NCI-H1436 (cell line): ENCODE results near the gene KCNQ1.

Experiments
- DNase-seq: peaks from one replicate; lab custom pipeline; 2025; lab: John Stamatoyannopoulos, UW

The KCNQ1 gene

DNA sequence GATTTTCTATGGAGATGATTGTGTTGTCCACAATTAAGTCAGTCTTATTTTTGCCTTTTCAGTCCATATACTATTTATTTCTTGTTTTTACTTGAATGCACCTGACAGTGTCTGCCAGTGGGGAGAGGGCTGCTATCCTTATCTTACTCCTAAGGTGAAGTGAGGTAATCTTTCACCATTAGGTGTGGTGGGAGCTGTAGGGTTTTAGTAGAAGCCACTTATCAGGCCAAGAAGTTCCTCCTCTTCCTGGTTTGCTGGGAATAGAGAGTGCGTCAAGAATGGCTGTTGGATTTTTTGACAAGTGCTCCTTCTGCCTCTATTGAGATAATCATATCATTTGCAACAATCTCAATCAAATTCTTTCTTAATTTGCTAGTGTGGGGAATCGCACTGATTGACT, 108.4 kb downstream of the KCNQ1 start:
- no peak for DNase-seq

GRCh38 chr11:2553886-2554285, 109.1 kb downstream of the KCNQ1 start:
- no peak for DNase-seq

- DNase-seq = no peak
Observed at GRCh38 chr11:2554338-2555207, 109.8 kb downstream of the KCNQ1 start.

- no peak for DNase-seq
Observed at GRCh38 chr11:2555336-2555735, 110.5 kb downstream of the KCNQ1 start.

DNA sequence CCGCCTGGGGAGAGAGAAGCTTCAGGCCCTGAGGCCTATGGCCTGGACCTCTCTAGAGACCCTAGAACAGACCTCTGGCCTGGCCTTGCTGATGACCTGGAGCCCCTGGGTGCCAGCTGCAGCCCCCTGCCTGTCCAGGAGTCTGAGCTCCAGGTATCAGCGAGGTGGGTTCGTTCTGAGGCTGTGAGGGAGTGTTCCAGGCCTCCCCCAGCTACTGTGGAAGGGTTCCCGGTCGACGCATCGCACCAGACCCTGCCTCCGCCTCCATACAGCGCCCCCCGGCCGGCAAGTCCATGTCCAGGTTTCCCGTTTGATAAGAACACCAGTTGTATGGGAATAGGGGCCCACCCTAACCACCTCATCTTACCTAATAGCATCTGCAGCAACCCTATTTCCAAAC, 111.1 kb downstream of the KCNQ1 start:
- DNase-seq = no peak

GRCh38 chr11:2557381-2557780, 112.6 kb downstream of the KCNQ1 start:
- DNase-seq = no peak

DNA sequence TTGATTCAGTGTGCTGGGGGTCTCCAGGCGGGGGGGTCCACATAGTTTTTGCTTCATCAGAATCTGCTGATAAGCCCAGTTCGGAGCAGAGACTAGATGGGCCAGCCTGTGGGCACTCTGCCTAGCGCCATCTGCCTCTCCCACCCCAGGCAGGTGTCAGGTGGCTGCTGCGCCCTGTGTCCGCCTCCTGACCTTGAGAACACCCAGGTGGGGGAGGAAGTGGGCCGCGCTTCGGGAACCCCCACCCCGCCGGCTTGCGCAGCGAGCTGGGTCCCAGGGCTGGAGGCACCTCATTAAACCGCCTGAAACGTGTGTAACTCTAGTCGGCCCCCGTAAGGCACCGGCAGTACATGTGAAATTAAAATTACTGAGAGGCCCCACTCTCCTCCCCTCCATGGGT, 113.6 kb downstream of the KCNQ1 start:
- no peak for DNase-seq

DNA sequence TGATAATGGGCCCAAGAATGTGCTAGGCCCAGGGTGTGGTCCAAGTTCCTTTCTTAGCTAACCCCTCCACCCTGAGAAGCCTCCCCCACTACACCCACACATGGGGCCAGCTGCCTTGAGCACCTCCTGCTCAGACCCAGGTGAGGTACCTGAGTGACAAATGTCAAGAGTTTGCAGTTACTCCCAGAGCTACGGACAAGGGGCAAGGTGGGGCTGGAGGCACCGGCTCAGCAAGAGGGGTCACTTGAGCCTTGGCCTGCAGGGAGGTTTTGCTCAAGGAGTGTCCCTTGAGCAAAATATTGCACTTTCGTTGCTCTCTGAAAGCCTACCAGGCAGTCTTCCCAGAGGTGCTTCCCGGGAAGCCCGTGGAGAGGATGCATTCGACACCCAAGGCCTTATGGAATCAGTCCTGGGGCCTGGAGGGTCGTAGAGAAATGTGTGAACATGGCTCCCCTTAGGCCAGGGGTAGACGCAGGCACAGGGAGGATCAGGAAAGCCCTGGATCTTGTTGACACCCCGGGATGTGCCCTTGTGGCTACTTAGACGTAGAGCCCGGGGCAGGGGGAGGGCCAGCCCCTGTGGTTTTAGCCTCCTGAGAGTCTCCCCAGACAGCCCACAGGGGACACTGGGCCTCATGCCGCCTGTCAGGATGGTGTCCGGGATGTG, 114.2 kb downstream of the KCNQ1 start:
- no peak for DNase-seq

- DNase-seq = no peak
Observed at GRCh38 chr11:2559527-2560311, 114.9 kb downstream of the KCNQ1 start.

GRCh38 chr11:2561696-2562581, 117.1 kb downstream of the KCNQ1 start:
- no peak for DNase-seq

GRCh38 chr11:2562890-2563212, 118.0 kb downstream of the KCNQ1 start:
- DNase-seq = no peak

DNA sequence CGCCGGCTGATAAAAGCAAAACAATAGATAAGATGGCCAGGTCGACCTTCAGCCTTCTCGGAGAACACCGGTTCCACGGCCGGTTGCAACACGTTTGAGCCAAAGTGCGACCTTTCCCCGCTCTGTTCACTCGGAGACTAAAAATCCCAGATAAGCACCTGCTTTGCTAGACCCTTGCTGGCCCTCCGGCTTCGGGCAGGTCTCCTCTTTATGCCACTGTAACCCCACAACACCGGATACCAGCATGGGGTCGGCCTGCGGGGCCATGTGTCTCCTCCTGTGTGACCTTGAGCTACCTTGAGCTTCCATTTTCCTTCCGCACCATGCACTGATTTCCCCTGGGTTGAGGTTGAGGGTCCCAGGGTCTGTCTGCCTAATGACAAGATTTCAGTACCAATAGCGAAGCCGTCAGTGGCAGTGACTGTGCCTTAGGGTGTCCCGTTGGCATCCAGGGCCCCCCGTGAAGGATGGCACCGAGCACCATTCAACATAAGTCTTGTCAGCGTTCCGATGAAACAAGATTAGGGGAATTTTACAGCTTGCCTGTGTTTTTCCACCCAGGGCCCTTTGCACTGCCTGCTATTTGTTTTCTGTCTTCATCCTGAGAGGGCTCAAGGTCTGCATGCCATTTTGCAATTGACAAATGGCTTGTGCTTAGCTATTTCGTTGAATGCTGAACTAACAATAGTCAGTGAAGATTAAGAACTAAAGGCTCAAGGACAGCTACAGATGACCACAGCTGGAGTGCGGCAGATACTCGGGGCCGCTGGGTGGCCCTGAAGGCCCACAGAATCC, 118.6 kb downstream of the KCNQ1 start:
- DNase-seq = no peak

- no peak for DNase-seq
Observed at GRCh38 chr11:2564008-2564530, 119.3 kb downstream of the KCNQ1 start.

DNA sequence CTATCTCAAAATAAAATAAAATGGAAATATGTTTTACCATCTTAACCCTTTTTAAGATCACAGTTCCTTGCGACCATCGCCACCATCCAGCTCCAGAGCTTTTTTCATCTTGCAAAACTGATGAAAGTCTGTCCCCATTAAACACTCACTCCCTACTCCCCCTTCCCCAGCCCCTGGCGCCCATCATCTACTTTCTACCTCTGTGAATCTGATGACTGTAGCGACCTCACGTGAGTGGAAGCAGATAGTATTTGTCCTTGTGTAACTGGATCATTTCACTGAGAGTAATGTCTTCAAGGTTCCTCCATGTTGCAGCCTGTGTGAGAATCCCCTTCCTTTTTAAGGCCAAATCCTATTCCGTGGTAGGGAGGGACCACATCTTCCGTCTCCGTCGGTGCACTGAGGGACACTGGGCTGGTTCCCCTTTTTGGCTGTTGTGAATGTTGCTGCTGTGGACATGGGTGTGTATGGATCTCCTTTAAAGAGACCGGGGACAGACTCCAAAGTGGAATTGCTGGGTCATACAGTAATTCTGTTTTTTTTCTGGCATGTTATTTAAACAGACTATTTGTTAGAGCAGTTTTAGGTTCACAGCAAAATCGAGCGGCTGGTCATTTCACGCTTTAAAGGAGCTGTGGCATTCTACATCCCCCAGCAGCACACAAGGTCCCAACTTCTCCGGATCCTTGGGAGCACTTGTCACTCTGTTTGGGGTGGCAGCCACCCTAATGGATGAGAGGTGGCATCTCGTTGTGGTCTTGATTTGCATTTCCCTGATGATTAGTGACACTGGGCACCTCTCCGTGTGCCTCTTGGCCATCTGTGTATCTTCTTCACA, 120.0 kb downstream of the KCNQ1 start:
- DNase-seq = no peak

- no peak for DNase-seq
Observed at GRCh38 chr11:2565447-2566222, 120.8 kb downstream of the KCNQ1 start.

- no peak for DNase-seq
Observed at GRCh38 chr11:2566223-2567025, 121.6 kb downstream of the KCNQ1 start.

GRCh38 chr11:2567026-2567671, 122.3 kb downstream of the KCNQ1 start:
- DNase-seq = no peak

DNA sequence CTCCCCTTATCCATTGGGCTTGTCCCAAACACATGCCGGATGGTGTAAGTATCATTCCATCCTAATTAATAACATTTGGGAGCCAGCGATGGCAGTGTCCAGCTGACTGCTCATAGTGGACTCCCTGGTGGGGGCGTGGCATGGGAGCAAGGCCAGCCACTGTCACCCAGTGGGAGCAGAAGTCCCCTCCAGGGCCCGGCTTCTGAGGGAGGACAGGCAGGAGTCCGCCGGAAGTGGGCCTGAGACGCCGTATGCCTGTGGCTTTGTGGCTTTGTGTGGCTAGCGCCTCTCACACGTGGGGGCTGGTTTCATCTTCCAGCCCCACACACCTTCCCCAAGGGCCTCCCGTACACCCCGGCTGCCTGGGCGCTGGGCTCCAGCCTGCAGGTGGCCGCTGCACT, 124.5 kb downstream of the KCNQ1 start:
- no peak for DNase-seq
